ENCODE data around the gene BRAF.

GRCh38 chr7:140778975-140779374, 145.8 kb downstream of the BRAF start:
- TF ChIP-seq EGR1 (IDR thresholded peaks at IDR 0.05) (no peak), EP300 (IDR thresholded peaks at IDR 0.05; ENCODE audit: borderline replicate concordance) (no peak), TCF12 (IDR thresholded peaks at IDR 0.05; ENCODE audit: low read depth) (no peak), CEBPB (IDR thresholded peaks at IDR 0.05) (no peak), FOXM1 (IDR thresholded peaks at IDR 0.05; ENCODE audit: borderline replicate concordance, low read depth) (no peak)

All from Ishikawa (cell line).